ENCODE measurements around the gene TLL1. TPM values are rescaled to one million over a fixed set of nuclear protein-coding genes. Genes with fewer than 3 reads are reported as not detected.

The TLL1 gene
- total and polyA plus RNA-seq, 2 of the 13 experiments (the other 11 are each of a cell fraction or from before 2014, with no cell fraction given) = not detected

DNA sequence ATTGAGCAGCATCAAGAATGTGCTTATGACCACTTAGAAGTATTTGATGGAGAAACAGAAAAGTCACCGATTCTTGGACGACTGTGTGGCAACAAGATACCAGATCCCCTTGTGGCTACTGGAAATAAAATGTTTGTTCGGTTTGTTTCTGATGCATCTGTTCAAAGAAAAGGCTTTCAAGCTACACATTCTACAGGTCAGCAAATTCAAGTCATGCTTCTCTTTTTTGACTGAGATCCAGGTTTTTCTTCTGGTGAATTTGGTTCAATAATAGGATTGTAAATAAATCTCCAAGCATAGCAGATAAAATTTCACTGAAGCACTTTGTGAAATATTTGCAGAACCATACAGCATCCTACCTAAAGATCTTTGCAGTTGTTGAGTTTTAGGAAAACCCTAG lies 218.1 kb downstream of the TLL1 start:
- no peak for TF ChIP-seq TOPORS (CRISPR knock-in tag; IDR thresholded peaks at IDR 0.05)
- no peak for TF ChIP-seq RELA (CRISPR knock-in tag; IDR thresholded peaks at IDR 0.05)
- no peak for TF ChIP-seq ELF4 (CRISPR knock-in tag; IDR thresholded peaks at IDR 0.05; ENCODE audit: borderline replicate concordance)
- TF ChIP-seq NFIC (IDR thresholded peaks at IDR 0.05; ENCODE audit: low read length) = no peak
- no peak for TF ChIP-seq CC2D1A (CRISPR knock-in tag; IDR thresholded peaks at IDR 0.05)
- BruUV-seq (replicated peaks) = no TSS peak
- intact Hi-C loops (cut with micrococcal nuclease; ENCODE audit: unreplicated experiment) (loop anchor here (5.0 to 10.0 kb wide), 2 partner anchors 599 to 736 kb away; no protein-coding TSS in a partner anchor), in situ Hi-C loops (cut with HindIII; ENCODE audit: extremely low pct_ligation_motif_present, low pct_unique_long_range_greater_than_20kb) (loop anchor here (5.0 to 10.0 kb wide), 2 partner anchors 226 to 554 kb away; no protein-coding TSS in a partner anchor)
- Histone ChIP-seq H3K4me1 (ENCODE audit: insufficient read depth, low read length) (no peaks in the 10 kb centered on the region), H3K27me3 (ENCODE audit: control insufficient read depth in 1 of 2, insufficient read depth in 2 of 2, low read length in 2 of 2) (peaks cover 0 to 2% of the 10 kb centered on the region in 2 experiments; a peak in 1 of 5 replicates), H3K27ac (ENCODE audit: extremely low read length, insufficient read depth, low read length) (no peak overlapping the region), H3K4me2 (ENCODE audit: low read depth, low read length) (no peak overlapping the region), H3K9ac (ENCODE audit: insufficient read depth, low read depth, low read length) (no peak overlapping the region), H3K9me3 (ENCODE audit: low read length) (no peaks in the 10 kb centered on the region), H3K4me3 (replicated peaks in 1 of 3; ENCODE audit: insufficient read depth in 1 of 3, low read depth in 2 of 3, low read length in 3 of 3) (no peak overlapping the region), H3K36me3 (replicated peaks in 1 of 2; ENCODE audit: control insufficient read depth in 1 of 2, insufficient read depth in 2 of 2, low read length in 2 of 2) (no peaks in the 10 kb centered on the region), H4K20me1 (ENCODE audit: insufficient read depth, low read length) (no peaks in the 10 kb centered on the region), H2AFZ (ENCODE audit: low read length) (no peak overlapping the region), H3K79me2 (ENCODE audit: insufficient read depth, low read length) (no peaks in the 10 kb centered on the region)
- ChIA-PET CTCF (ENCODE audit: low intra/inter-chr PET ratio, low total read pairs) (interaction anchor here (3.2 kb wide), 1 partner anchor 554 kb away, joined by 30 read pairs; no protein-coding TSS in a partner anchor), POLR2A (no interaction called here)
- FAIRE-seq (no peak), ATAC-seq (no peak), DNase-seq (ENCODE audit: low spot score) (no peak)
- 0% methylated on average over 3 of the region's 3 CpGs for WGBS (ENCODE audit: low lambda C conversion rate)

DNA sequence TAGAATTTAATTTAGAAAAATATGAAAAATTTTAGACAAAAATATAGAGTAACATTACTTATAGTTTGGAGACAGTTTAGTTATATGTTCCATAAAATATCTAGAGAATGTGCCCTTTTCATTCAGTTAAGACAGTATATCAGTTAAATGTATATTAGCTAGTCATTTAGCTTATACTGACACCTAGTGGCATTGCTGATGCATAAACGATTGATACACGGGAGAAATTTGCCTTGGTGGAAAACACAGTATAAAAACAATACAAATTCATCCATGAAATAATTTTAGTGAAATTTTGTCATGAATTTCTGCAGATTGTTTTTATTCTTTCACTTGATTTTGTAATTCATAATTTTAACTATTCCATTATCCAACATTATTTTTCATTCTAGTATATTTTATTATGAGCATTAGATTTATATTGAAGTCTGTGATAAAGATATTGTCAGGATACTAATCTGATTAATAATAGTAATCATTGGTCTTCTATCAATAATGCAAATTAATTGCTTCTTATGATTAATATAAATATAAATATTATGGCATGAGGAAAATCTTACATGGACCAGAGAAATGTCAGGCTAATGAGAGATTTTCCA lies 219.0 kb downstream of the TLL1 start:
- ATAC-seq = peak; percentile 49; the same call in 1 of the 3 replicates
- peak; percentile 28 for DNase-seq (ENCODE audit: low spot score)
- no peak overlapping the region for H3K9ac ChIP-seq (ENCODE audit: insufficient read depth, low read depth, low read length)
- intact Hi-C loops (cut with micrococcal nuclease; ENCODE audit: unreplicated experiment) (loop anchor here (1.0 to 10.0 kb wide), 4 partner anchors 228 to 737 kb away; no protein-coding TSS in a partner anchor), in situ Hi-C loops (cut with HindIII; ENCODE audit: extremely low pct_ligation_motif_present, low pct_unique_long_range_greater_than_20kb) (loop anchor here (5.0 to 10.0 kb wide), 2 partner anchors 227 to 555 kb away; no protein-coding TSS in a partner anchor)
- no peaks in the 10 kb centered on the region for H3K4me1 ChIP-seq (ENCODE audit: insufficient read depth, low read length)
- no peaks in the 10 kb centered on the region for H3K36me3 ChIP-seq (replicated peaks in 1 of 2; ENCODE audit: control insufficient read depth in 1 of 2, insufficient read depth in 2 of 2, low read length in 2 of 2)
- no peak overlapping the region for H3K27ac ChIP-seq (ENCODE audit: extremely low read length, insufficient read depth, low read length)
- H3K4me2 ChIP-seq (ENCODE audit: low read depth, low read length) = no peak overlapping the region
- BruUV-seq (replicated peaks) = no TSS peak
- TF ChIP-seq, protein P1, sequence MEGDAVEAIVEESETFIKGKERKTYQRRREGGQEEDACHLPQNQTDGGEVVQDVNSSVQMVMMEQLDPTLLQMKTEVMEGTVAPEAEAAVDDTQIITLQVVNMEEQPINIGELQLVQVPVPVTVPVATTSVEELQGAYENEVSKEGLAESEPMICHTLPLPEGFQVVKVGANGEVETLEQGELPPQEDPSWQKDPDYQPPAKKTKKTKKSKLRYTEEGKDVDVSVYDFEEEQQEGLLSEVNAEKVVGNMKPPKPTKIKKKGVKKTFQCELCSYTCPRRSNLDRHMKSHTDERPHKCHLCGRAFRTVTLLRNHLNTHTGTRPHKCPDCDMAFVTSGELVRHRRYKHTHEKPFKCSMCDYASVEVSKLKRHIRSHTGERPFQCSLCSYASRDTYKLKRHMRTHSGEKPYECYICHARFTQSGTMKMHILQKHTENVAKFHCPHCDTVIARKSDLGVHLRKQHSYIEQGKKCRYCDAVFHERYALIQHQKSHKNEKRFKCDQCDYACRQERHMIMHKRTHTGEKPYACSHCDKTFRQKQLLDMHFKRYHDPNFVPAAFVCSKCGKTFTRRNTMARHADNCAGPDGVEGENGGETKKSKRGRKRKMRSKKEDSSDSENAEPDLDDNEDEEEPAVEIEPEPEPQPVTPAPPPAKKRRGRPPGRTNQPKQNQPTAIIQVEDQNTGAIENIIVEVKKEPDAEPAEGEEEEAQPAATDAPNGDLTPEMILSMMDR (CRISPR knock-in tag; IDR thresholded peaks at IDR 0.05) = peak; percentile 67
- TF ChIP-seq ZNF75D (CRISPR knock-in tag; IDR thresholded peaks at IDR 0.05; ENCODE audit: borderline replicate concordance) = no peak
- peak; percentile 60; the same call in 1 of the 2 replicates for TF ChIP-seq SMC3 (IDR thresholded peaks at IDR 0.05; ENCODE audit: low read length)
- 0 out of 2 replicates have a peak, but pooled peaks have one; percentile 22 for TF ChIP-seq RAD21 (CRISPR knock-in tag; IDR thresholded peaks at IDR 0.05)
- TF ChIP-seq, protein P2, sequence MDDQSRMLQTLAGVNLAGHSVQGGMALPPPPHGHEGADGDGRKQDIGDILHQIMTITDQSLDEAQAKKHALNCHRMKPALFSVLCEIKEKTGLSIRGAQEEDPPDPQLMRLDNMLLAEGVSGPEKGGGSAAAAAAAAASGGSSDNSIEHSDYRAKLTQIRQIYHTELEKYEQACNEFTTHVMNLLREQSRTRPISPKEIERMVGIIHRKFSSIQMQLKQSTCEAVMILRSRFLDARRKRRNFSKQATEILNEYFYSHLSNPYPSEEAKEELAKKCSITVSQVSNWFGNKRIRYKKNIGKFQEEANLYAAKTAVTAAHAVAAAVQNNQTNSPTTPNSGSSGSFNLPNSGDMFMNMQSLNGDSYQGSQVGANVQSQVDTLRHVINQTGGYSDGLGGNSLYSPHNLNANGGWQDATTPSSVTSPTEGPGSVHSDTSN (CRISPR knock-in tag; IDR thresholded peaks at IDR 0.05; ENCODE audit: borderline replicate concordance) = no peak
- TF ChIP-seq KLF6 (CRISPR knock-in tag; IDR thresholded peaks at IDR 0.05) = no peak
- peak; percentile 72 for TF ChIP-seq STAG1 (CRISPR knock-in tag; IDR thresholded peaks at IDR 0.05)
- no peak for TF ChIP-seq FOXA3 (CRISPR knock-in tag; IDR thresholded peaks at IDR 0.05)
- CTCF ChIA-PET (ENCODE audit: low intra/inter-chr PET ratio, low total read pairs) = interaction anchor here (3.2 kb wide), 1 partner anchor 555 kb away, joined by 30 read pairs; no protein-coding TSS in a partner anchor
- POLR2A ChIA-PET = no interaction called here
- no peak overlapping the region for H2AFZ ChIP-seq (ENCODE audit: low read length)
- H3K27me3 ChIP-seq (ENCODE audit: control insufficient read depth in 1 of 2, insufficient read depth in 2 of 2, low read length in 2 of 2) = peaks cover 0 to 2% of the 10 kb centered on the region in 2 experiments; a peak in 1 of 5 replicates
- 0% methylated on average over 2 of the region's 2 CpGs for WGBS (ENCODE audit: low lambda C conversion rate)
- peak; percentile 62 for FAIRE-seq
- H3K9me3 ChIP-seq (ENCODE audit: low read length) = no peaks in the 10 kb centered on the region
- no peak overlapping the region for H3K4me3 ChIP-seq (replicated peaks in 1 of 3; ENCODE audit: insufficient read depth in 1 of 3, low read depth in 2 of 3, low read length in 3 of 3)
- H4K20me1 ChIP-seq (ENCODE audit: insufficient read depth, low read length) = no peaks in the 10 kb centered on the region
- H3K79me2 ChIP-seq (ENCODE audit: insufficient read depth, low read length) = no peaks in the 10 kb centered on the region

All from HepG2 (cell line).